Thoracic aorta (tissue), 2 donors: ENCODE results near the gene EZH2. TPM values are rescaled to one million over a fixed set of nuclear protein-coding genes. Genes with fewer than 3 reads are reported as not detected.

Experiments used
- ATAC-seq: fragments of 150-250 bp; one replicate; pipeline ENCODE4 v1.8.0; 2017; ENCODE audit warnings: low read depth; ENCODE audit not compliant: insufficient number of reproducible peaks, low FRiP score
- DNase-seq: peaks from one replicate; pipeline ENCODE4 v3.0.0-alpha.2; 2020; ENCODE audit warnings: low spot score
- H3K27ac ChIP-seq, 2 donors: fragments of 200-600 bp; sonication (generic); 1 replicate in 1 of 2; 2 replicates in 1 of 2; pipeline ENCODE4 v1.5.1; 2016; ENCODE audit warnings: mild to moderate bottlenecking in 2 of 2, moderate library complexity in 2 of 2
- H3K27me3 ChIP-seq: fragments of 200-600 bp; sonication (generic); replicated peaks from 2 replicates; pipeline ENCODE4 v1.6.0; 2016; ENCODE audit warnings: mild to moderate bottlenecking; ENCODE audit not compliant: insufficient read depth
- H3K36me3 ChIP-seq: fragments of 200-600 bp; sonication (generic); one replicate; pipeline ENCODE4 v1.5.1; 2016
- H3K4me1 ChIP-seq, 2 donors: fragments of 200-600 bp; sonication (generic); 1 replicate in 1 of 2; 2 replicates in 1 of 2; pipeline versions ENCODE4 v1.5.1 to v1.6.0; 2016; ENCODE audit warnings: low read depth in 2 of 2, mild to moderate bottlenecking in 1 of 2; ENCODE audit not compliant: control insufficient read depth in 1 of 2
- H3K4me3 ChIP-seq: fragments of 200-600 bp; sonication (generic); 2 replicates; pipeline ENCODE4 v1.5.1; 2016; ENCODE audit warnings: mild to moderate bottlenecking
- H3K9me3 ChIP-seq: fragments of 200-600 bp; sonication (generic); 2 replicates; pipeline ENCODE4 v1.5.1; 2016
- total RNA-seq, 2 donors: library from RNA; depleted of rRNA; stranded (reverse); fragments of >200 nt; gene quantifications; one replicate each; pipeline versions ENCODE4 v1.1.0 to v1.2.3, GENCODE V29; 2016
- TF ChIP-seq, protein P1 (sequence below): fragments of 200-600 bp; sonication (generic); IDR thresholded peaks from one replicate; pipeline ENCODE4 v1.5.1; 2019; ENCODE audit warnings: antibody characterized with exemption

Gene EZH2
- total RNA-seq, 2 donors from 2014 or later = 2.4 TPM; not detected in 1

- H3K27ac ChIP-seq = no peak overlapping the region
- ATAC-seq = no peak
- no peak for DNase-seq
- H3K27me3 ChIP-seq = no peaks in the 10 kb centered on the region
- peaks cover 5% of the 10 kb centered on the region for H3K9me3 ChIP-seq
- H3K4me3 ChIP-seq = no peak overlapping the region
- TF ChIP-seq, protein P1, sequence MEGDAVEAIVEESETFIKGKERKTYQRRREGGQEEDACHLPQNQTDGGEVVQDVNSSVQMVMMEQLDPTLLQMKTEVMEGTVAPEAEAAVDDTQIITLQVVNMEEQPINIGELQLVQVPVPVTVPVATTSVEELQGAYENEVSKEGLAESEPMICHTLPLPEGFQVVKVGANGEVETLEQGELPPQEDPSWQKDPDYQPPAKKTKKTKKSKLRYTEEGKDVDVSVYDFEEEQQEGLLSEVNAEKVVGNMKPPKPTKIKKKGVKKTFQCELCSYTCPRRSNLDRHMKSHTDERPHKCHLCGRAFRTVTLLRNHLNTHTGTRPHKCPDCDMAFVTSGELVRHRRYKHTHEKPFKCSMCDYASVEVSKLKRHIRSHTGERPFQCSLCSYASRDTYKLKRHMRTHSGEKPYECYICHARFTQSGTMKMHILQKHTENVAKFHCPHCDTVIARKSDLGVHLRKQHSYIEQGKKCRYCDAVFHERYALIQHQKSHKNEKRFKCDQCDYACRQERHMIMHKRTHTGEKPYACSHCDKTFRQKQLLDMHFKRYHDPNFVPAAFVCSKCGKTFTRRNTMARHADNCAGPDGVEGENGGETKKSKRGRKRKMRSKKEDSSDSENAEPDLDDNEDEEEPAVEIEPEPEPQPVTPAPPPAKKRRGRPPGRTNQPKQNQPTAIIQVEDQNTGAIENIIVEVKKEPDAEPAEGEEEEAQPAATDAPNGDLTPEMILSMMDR = no peak
- no peaks in the 10 kb centered on the region for H3K4me1 ChIP-seq
- H3K36me3 ChIP-seq = no peaks in the 10 kb centered on the region
Measured at GRCh38 chr7:148871030-148871429, 13.1 kb downstream of the EZH2 start.

- ATAC-seq (no peak), DNase-seq (no peak)
- H3K36me3 ChIP-seq = no peaks in the 10 kb centered on the region
- TF ChIP-seq, protein P1 = no peak
- H3K27me3 ChIP-seq = no peaks in the 10 kb centered on the region
- H3K9me3 ChIP-seq = peaks cover 5% of the 10 kb centered on the region
- H3K27ac ChIP-seq = no peak overlapping the region
- H3K4me1 ChIP-seq = no peaks in the 10 kb centered on the region
- H3K4me3 ChIP-seq = no peak overlapping the region
Measured at GRCh38 chr7:148868378-148868674, 15.8 kb downstream of the EZH2 start.

- H3K4me3 ChIP-seq = no peak overlapping the region
- no peak for ATAC-seq
- TF ChIP-seq, protein P1 = no peak
- no peaks in the 10 kb centered on the region for H3K4me1 ChIP-seq
- H3K9me3 ChIP-seq = peaks cover 5% of the 10 kb centered on the region
- no peaks in the 10 kb centered on the region for H3K27me3 ChIP-seq
- no peak overlapping the region for H3K27ac ChIP-seq
- H3K36me3 ChIP-seq = no peaks in the 10 kb centered on the region
- no peak for DNase-seq
Measured at GRCh38 chr7:148867596-148868377, 16.3 kb downstream of the EZH2 start.

- TF ChIP-seq, protein P1 = no peak
- Histone ChIP-seq H3K4me3 (no peak overlapping the region), H3K27me3 (no peaks in the 10 kb centered on the region), H3K4me1 (no peaks in the 10 kb centered on the region), H3K27ac (no peak overlapping the region), H3K36me3 (no peaks in the 10 kb centered on the region), H3K9me3 (peaks cover 5% of the 10 kb centered on the region)
- DNase-seq (no peak), ATAC-seq (no peak)
Measured at GRCh38 chr7:148866362-148866761, 17.7 kb downstream of the EZH2 start.

- TF ChIP-seq, protein P1 = no peak
- DNase-seq = no peak
- ATAC-seq = no peak
- H3K36me3 ChIP-seq = no peaks in the 10 kb centered on the region
- H3K27me3 ChIP-seq = no peaks in the 10 kb centered on the region
- H3K27ac ChIP-seq = no peak overlapping the region
- peaks cover 5% of the 10 kb centered on the region for H3K9me3 ChIP-seq
- H3K4me1 ChIP-seq = no peaks in the 10 kb centered on the region
- H3K4me3 ChIP-seq = no peak overlapping the region
Measured at GRCh38 chr7:148865283-148865682, 18.8 kb downstream of the EZH2 start.
